GM21576 (cell line): ENCODE measurements around the gene FBXW8.

Source experiments
- ATAC-seq: cut with Tn5 transposase; IDR thresholded peaks from one replicate; pipeline ENCODE4 v1.9.1; 2021; ENCODE audit warnings: mild to moderate bottlenecking, moderate library complexity; ENCODE audit not compliant: unreplicated experiment

FBXW8 gene

GRCh38 chr12:116955382-116956021 is 44.8 kb downstream of the FBXW8 start:
- no peak for ATAC-seq

- ATAC-seq = no peak
Measured at GRCh38 chr12:116958402-116959197, 47.9 kb downstream of the FBXW8 start.

- ATAC-seq = no peak
Measured at GRCh38 chr12:116959198-116959460, 48.4 kb downstream of the FBXW8 start.

GRCh38 chr12:116959845-116960514 is 49.2 kb downstream of the FBXW8 start:
- peak; percentile 96 for ATAC-seq

GRCh38 chr12:116962197-116962596 is 51.4 kb downstream of the FBXW8 start:
- ATAC-seq = no peak

- no peak for ATAC-seq
Measured at GRCh38 chr12:116962783-116963356, 52.1 kb downstream of the FBXW8 start.

GRCh38 chr12:116964054-116965050 is 53.6 kb downstream of the FBXW8 start:
- ATAC-seq = no peak

- no peak for ATAC-seq
Measured at GRCh38 chr12:116968986-116969385, 58.2 kb downstream of the FBXW8 start.

- ATAC-seq = no peak
Measured at GRCh38 chr12:116969615-116970585, 59.1 kb downstream of the FBXW8 start.

- ATAC-seq = no peak
Measured at GRCh38 chr12:116971222-116971621, 60.5 kb downstream of the FBXW8 start.

- ATAC-seq = no peak
Measured at GRCh38 chr12:116975779-116976393, 65.1 kb downstream of the FBXW8 start.

- peak; percentile 60 for ATAC-seq
Measured at GRCh38 chr12:116977465-116978380, 67.0 kb downstream of the FBXW8 start.

- no peak for ATAC-seq
Measured at GRCh38 chr12:116978791-116979508, 68.2 kb downstream of the FBXW8 start.

GRCh38 chr12:116980083-116980482 is 69.3 kb downstream of the FBXW8 start:
- no peak for ATAC-seq

GRCh38 chr12:116982791-116983411 is 72.2 kb downstream of the FBXW8 start:
- ATAC-seq = no peak

GRCh38 chr12:116984098-116984497 is 73.3 kb downstream of the FBXW8 start:
- no peak for ATAC-seq

- ATAC-seq = no peak
Measured at GRCh38 chr12:116990329-116990728, 79.6 kb downstream of the FBXW8 start.
